GM18502 (cell line): ENCODE results near the gene AREL1.

Experiments
- ATAC-seq: cut with Tn5 transposase; IDR thresholded peaks from one replicate; pipeline ENCODE4 v1.9.1; 2021; ENCODE audit warnings: mild to moderate bottlenecking; ENCODE audit not compliant: unreplicated experiment, poor library complexity

AREL1 gene

GRCh38 chr14:74641601-74642391, 71.1 kb downstream of the AREL1 start:
- ATAC-seq, result no peak

GRCh38 chr14:74638966-74639365, 73.9 kb downstream of the AREL1 start:
- no peak for ATAC-seq

GRCh38 chr14:74638066-74638465, 74.8 kb downstream of the AREL1 start:
- no peak for ATAC-seq

DNA sequence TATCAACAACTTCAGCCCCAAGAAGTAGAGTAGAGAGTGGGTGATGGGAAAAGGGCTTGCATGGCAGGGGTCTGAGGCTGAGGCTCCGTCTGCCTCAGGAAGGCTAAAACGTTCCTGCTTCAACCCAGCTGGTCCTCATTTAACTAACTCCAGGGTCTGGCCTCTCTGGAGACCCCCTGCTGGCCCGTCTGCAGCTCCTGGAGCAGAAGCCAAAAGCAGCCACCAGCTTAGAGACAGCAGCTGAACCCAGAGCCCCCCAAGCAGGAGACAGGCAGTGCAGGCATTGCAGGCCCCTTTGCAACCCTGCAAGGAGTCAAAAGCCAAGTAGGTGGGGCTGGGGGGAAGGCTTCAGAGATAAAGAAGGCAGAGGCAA, 75.7 kb downstream of the AREL1 start:
- no peak for ATAC-seq

GRCh38 chr14:74636424-74637177, 76.3 kb downstream of the AREL1 start:
- ATAC-seq, result no peak

DNA sequence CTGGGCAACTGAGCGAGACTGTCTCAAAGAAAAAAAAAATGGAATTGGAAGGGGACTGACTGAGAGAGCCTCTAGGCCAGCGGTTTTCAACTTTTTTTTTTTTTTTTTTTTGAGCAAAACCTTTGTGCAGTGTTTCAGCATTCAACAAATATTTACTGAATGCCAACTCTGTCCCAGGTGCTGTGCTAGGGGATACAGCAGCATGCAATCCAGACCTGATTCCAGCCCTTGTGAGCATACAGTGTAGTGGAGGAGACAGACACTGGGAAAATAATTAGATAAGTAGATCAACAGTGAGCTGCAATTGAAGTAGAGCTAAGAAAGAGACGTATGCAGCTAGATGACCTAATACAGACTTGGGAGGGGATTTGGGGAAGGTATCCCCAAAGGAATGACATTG, 77.0 kb downstream of the AREL1 start:
- no peak for ATAC-seq

GRCh38 chr14:74634964-74635363, 77.9 kb downstream of the AREL1 start:
- no peak for ATAC-seq

- ATAC-seq, result no peak
Measured at GRCh38 chr14:74634481-74634880, 78.4 kb downstream of the AREL1 start.

DNA sequence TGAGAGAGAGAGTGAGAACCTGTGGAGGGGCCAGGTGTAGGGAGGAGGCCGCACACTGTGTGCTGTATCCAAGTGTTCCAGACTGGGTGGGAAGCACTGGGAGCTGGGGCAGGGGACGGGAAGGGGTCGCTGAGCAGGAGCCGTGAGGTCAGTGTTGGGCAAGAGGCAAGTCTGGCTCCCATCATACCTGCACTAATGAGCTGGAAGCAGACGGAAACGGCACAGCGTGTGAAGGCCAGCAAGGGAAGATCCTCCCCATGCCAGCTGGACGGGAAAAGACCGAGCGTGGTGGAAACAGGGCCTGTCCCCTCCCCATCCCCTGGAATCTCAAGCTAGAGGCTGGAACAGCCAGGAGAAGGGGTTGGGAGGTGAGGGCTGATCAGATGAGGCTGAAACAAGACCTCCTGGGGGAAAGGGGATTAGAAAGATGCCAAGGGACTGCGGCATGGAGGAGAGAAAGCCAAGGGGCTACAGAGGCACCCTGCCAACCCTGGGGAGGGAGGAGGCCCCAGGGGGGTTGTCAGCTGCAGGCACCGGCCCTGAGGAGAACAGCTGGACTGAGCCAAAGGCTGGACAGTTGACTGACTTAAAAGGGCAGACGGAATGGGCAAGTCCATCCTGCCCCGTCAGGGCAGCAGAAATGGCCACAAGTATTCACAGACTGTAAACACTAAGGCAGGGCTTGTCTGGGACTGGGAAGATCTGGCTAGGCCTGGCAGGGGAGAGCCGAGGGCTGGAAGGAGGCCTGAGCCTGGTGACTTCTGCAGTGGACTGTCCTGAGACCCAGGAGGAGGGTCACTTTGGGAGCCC, 81.8 kb downstream of the AREL1 start:
- no peak for ATAC-seq

DNA sequence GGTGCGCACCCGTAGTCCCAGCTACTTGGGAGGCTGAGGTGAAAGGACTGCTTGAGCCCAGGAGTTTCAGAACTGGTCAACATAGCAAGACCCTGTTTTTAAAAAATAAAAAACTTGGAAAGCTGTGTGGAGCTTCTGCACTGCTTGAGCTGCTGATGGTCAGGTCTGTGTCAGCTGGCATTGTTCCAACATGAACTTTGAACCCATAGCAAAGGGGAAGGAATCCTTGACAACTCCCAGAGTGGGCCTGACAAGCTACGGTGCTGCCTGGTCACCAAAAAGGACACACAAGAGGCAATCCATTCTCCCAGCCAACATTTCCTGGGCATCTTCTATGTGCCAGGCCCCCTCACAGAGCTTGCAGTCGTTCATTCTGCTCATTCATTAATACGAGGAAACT, 84.5 kb downstream of the AREL1 start:
- ATAC-seq, result no peak

- no peak for ATAC-seq
Measured at GRCh38 chr14:74627076-74627475, 85.8 kb downstream of the AREL1 start.

- ATAC-seq, result no peak
Measured at GRCh38 chr14:74622257-74622656, 90.6 kb downstream of the AREL1 start.

GRCh38 chr14:74621556-74621955, 91.3 kb downstream of the AREL1 start:
- no peak for ATAC-seq

- no peak for ATAC-seq
Measured at GRCh38 chr14:74620923-74621322, 92.0 kb downstream of the AREL1 start.

DNA sequence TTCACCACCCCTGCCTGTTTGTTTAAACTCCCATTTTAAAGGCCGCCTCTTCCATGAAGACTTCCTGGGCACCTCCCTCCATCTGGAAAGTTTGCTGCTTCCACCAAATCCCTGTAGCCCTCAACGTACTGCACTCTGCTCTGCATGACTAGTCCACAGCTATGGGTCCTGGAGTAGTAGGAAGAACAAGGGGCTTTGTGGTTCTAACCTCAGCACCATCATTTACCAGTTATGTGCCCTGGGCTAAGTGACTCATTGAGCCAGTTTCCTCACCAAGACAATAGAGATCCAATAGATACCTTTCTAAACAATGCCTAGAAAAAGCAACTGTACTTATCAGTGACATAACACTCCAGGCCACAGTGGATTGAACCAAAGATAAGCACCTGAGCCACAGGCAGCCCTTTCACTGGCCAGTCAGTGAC, 92.4 kb downstream of the AREL1 start:
- ATAC-seq, result no peak

DNA sequence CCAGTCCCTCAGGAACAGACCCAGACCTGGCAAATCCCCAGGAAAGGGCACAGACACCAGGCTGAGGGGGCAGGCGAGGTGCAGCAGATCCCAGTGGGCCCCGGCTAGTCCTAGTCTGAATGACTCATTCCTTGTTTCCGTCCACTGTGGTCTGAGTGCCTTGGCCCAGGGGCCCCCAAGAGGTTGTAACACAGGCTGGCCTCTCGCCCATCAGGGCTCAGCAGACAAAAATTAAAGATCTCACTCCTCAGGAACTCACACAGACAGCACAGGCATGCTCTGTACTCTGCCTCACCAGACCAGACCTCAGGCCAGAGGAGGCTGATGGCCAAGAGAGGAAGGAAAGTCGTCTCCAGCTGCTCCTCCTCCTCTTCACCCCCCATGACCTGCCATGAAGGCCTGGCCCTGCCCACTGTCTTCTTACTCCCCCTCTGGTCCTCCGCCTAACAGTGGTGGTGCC, 93.2 kb downstream of the AREL1 start:
- ATAC-seq, result no peak

- ATAC-seq, result no peak
Measured at GRCh38 chr14:74618078-74618952, 94.6 kb downstream of the AREL1 start.

DNA sequence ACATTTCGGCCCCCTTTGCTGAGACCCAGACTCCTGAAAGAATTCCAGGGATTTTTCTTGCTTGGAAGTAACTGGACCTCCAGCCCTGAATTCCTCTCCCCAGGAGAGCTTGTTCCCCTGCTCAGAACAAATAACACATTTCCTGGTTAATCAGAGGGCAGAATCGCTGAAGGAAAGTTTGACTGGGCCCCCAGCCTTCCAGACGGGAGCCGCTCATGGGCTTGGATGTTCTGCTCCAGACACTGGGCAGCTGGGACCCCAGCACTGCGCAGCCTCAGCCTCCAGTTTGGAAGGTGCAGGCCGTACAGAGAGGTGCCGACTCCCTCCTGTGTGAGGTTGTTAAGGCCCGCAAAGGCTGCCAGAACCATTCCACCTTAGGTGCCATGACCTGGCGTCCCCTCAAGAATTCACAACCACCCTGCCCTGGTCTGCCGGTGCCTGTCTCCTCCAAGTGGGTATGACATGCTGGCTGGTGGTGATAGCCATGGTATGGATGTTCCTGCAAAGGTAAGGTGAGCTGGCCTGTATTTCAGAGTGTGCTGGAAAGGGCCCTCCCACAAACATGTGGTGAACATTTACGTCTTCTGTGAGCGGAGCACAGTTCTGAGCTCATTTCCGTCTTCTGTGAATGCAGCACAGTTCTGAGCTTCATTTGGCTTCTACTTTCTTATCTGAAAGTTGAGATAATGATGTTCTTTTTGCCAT, 95.7 kb downstream of the AREL1 start:
- ATAC-seq, result no peak

DNA sequence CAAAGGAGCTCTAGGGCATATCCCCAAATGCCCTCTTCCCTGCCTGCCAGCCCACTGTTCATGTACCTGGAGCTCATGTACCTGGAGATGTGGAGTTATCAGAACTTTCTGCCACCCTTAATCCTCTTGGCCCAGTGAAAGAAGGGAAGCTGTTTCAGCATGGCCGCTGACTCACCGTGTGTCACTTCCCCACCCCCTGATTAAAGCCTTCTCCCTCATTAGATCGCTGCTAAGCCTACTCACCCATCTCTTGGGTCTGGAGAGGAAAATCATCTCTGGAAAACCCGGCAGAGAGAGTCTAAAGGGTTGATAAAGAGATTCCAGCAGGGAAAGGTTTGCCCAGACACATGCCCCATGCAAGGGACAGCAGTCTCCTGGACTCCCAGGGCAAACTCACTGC, 96.4 kb downstream of the AREL1 start:
- ATAC-seq, result no peak
